Right kidney (tissue), 1 donor: ENCODE data around the gene GPR162.

ENCODE experiments used
- DNase-seq: peaks from one replicate; pipeline ENCODE4 v3.0.0-alpha.2; 2016

Gene GPR162

DNA sequence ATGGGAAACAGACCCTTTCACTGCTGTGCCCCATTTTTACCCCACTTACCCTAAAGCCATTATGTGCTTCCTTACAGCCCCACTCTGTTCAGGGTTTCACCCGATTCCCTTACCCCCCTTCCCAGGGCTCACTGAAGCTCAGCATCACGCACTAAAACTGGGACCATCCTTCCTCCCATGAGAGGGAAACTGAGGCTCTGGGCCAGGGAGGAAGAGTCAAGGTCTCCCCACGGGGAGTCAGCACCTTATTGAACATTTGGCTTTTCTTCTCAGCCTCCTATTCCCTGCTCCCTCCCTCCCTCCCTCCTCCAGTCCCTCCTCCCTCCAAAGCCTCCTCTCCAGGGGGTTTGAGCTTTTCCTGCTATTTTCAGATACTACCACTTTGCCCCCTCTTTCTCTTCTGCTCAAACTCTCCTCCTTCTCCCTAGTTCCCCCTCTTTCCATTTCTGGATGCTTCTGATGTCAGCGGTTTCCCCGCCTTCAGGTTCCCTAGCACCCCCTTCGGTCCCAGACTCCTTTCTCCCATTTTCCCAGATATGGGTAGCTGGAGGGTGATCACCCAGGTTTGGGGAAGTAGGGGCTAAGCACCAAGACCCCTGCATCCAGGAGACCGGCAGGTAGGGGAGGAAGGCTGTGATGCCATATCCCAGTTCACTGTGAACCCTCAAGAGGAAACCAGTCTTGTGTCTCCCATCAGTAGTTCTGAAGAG lies 960 bp downstream of the GPR162 start:
- DNase-seq = no peak

GRCh38 chr12:6823182-6824084 lies 1.8 kb downstream of the GPR162 start:
- DNase-seq = peak; percentile 33

DNA sequence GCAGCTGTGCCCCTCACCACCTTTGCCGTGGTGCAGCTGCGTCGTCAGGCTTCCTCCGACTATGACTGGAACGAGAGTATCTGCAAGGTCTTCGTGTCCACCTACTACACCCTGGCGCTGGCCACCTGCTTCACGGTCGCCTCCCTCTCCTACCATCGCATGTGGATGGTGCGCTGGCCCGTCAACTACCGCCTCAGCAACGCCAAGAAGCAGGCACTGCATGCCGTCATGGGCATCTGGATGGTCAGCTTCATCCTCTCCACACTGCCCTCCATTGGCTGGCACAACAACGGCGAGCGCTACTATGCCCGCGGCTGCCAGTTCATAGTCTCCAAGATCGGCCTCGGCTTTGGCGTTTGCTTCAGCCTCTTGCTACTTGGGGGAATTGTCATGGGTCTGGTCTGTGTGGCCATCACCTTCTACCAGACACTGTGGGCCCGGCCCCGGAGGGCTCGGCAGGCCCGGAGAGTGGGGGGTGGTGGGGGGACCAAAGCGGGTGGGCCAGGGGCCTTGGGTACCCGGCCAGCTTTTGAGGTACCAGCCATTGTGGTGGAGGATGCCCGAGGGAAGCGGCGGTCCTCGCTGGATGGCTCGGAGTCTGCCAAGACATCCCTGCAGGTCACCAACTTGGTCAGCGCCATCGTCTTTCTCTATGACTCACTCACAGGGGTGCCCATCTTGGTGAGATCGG lies 2.6 kb downstream of the GPR162 start:
- no peak for DNase-seq

DNA sequence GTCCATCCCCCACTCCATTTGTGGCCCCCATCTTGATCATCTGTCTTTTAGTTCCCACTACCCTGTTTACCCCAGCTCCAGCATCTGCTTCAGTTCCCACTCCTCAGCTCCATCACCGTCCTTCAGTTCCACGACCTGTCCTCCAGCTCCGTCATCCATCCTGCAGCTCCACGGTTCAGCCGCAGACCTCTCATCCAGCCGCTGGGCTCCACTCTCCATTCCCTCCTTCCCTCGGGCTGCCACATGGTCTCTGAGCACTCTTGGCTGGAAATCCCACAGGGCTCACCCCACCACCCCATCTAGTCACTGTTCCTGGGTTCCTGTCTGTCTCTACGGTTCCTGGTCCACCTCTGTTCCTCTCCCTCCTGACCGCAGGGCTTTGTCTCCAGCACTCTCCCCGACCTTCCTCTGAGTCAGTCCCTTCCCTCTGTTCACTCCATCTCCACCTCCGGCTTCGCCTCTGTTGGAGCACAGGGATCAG lies 3.3 kb downstream of the GPR162 start:
- no peak for DNase-seq

DNA sequence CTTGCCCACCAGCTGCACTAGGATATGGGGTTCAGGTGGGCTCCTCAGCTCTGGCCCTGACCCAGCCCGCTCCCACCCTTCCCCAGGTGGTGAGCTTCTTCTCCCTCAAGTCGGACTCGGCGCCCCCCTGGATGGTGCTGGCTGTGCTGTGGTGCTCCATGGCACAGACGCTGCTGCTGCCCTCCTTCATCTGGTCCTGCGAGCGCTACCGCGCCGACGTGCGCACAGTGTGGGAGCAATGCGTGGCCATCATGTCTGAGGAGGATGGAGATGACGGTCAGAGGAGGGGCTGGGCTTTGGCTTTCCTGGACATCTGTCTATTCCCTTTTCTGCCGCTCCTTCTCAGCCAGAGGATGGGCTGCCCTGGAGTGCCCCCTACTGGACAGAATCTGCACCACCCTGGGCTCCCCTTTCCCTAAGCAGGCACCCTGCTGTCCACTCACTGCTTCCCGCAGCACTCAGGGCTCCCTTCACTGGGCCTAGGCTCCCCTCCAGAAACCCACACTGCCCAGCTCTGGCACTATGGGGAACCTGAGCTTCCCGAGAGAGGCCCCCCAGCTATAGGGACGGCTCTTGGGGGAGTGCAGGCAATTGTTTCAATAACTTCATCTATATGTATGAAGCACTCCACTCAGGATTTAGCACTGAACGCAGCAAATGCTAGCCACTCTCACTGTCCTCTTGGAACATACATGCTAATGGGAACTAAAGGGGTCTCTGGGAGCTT lies 3.9 kb downstream of the GPR162 start:
- DNase-seq = peak; percentile 80

DNA sequence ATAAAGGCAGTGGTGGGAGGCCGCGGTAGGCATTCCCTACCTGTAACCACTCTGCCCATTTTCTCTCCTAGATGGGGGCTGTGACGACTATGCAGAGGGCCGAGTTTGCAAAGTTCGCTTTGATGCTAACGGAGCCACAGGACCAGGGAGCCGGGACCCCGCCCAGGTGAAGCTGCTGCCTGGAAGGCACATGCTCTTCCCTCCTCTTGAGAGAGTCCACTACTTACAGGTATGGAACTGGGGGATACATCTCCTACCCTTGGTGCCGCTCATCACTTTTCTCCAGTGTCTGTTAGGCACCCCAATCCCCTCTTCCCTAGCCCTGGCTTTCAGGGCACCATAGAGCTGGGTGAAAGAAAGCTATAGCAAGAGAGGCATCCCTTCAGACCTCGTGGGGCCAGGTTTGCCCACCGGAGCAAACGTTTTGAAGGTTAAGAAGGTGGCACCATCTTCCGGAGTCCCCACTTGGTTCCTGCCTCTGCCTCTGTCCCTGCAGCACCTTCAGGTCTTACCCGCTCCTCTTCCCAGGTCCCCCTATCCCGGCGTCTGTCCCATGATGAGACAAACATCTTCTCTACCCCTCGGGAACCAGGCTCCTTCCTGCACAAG lies 4.6 kb downstream of the GPR162 start:
- no peak for DNase-seq

DNA sequence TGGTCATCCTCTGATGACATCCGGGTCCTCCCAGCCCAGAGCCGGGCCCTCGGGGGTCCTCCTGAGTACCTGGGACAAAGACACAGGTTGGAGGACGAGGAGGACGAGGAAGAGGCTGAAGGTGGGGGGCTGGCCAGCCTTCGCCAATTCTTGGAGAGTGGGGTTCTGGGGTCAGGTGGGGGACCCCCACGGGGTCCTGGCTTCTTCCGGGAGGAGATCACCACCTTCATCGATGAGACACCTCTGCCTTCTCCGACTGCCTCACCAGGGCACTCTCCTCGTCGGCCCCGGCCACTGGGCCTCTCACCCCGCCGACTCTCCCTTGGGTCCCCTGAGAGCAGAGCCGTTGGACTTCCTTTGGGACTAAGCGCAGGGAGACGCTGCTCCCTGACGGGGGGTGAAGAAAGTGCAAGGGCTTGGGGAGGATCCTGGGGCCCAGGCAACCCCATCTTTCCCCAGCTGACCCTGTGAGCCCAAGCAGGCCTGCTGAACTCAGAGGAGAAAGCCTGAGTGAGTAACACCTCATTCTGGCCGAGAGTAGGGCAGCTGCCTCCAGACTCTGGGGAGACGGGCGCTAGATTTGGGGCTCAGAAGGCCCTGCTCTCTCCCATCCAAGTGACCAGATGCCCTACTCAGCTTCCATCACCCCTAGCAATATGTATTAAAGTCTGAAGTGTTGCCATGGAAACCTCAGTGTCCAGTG lies 5.3 kb downstream of the GPR162 start:
- no peak for DNase-seq

DNA sequence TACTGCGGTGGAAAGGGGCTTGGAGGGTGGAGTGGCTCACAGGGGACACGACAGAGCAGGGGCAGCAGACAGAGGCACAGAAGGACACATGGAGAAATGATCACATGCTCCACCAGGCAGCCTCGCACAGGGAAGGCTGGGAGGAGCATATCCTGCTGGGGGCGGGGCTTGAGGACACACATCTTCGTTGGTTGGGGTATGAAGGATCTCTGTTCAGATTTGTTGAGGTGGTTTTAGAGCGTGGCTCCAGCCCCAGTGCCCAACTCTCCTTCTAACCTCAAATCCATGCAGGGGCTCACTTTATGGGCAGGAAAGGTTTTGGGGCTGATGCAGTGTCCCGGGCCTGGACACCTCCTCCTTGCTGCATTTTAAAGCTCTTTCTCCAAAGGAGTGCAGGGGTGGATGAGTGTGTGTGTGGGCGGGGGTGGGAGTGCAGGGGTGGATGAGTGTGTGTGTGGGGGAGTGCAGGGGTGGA lies 5.9 kb downstream of the GPR162 start:
- DNase-seq = peak; percentile 79

GRCh38 chr12:6827982-6828780 lies 6.6 kb downstream of the GPR162 start, which contains the start of gene P3H3:
Gene P3H3 (plus strand): TSS chr12:6828407. CDS start chr12:6828441, 34 bp downstream.
- DNase-seq = peak; percentile 84

- DNase-seq = peak; percentile 85
Observed at GRCh38 chr12:6828781-6829535, 7.3 kb downstream of the GPR162 start.

DNA sequence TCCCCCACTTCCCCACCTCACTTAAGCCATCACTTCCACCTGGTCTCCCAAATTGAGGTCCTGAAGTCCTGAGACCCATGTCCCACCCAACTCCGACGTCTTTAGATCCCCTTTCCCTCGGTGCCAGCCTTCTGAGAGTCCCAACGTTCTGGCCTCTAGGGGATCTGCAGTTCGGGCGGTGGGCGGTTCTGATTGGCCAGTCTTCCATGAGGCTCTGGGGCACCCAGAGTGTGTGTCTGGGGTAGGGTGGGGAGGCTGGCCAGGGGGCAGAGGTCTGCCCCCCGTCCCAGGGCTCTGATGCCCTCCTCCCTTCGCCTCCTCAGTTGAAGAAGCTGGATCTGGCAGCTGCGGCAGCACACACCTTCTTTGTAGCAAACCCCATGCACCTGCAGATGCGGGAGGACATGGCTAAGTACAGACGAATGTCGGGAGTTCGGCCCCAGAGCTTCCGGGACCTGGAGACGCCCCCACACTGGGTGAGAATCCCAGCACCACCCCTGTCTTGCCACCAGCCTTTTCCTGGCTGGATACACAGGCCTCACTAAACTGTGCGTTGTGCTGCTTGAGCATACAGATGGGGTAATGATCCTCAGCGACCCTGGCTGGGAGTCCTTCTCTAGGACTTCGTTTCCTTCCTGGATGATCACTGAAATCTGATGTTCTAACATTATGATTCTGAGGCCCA lies 8.1 kb downstream of the GPR162 start:
- DNase-seq = no peak

- DNase-seq = no peak
Observed at GRCh38 chr12:6830286-6830890, 8.8 kb downstream of the GPR162 start.

- no peak for DNase-seq
Observed at GRCh38 chr12:6830999-6831398, 9.4 kb downstream of the GPR162 start.

DNA sequence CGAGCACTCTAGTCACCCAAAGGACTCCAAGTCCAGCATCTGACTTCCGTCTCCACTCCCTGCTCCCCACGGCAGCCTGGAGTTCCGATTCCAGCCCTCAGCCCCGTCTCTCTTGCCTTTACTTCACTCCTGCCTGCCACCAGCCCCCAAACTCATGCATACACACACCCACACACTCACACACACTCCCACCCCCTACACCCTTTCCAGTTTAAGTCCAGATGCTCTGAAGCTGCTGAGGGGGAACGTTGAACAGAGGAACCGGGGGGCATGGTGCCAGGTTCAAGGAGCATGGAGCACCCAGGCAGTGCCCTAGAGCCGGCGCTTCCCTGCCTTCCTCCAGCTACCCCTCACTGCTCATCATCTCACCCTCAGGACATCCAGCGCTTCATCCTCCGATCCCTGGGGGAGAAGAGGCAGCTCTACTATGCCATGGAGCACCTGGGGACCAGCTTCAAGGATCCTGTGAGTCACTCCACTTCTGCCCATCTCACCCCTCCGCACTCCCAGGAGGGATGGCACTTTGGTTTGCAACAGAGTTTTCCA lies 9.9 kb downstream of the GPR162 start:
- DNase-seq = no peak

DNA sequence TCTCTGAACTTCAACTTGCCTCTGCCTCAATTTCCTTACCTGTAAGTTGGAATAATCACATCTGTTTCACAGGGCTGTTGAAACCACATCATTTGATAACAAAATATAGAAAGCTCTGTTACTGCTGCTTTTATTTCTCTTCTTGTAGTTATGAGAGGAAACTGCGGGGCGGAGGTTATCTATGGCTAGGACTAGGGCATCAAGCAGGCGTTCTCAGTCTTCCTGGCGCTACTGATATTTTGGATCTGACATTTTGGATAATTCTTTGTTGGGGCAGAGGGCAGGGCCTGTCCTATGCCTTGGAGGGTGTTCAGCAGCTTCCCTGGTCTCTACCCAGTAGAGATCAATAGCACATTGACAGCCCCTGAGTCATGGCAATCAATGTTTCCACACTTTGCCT lies 10.5 kb downstream of the GPR162 start:
- DNase-seq = no peak

DNA sequence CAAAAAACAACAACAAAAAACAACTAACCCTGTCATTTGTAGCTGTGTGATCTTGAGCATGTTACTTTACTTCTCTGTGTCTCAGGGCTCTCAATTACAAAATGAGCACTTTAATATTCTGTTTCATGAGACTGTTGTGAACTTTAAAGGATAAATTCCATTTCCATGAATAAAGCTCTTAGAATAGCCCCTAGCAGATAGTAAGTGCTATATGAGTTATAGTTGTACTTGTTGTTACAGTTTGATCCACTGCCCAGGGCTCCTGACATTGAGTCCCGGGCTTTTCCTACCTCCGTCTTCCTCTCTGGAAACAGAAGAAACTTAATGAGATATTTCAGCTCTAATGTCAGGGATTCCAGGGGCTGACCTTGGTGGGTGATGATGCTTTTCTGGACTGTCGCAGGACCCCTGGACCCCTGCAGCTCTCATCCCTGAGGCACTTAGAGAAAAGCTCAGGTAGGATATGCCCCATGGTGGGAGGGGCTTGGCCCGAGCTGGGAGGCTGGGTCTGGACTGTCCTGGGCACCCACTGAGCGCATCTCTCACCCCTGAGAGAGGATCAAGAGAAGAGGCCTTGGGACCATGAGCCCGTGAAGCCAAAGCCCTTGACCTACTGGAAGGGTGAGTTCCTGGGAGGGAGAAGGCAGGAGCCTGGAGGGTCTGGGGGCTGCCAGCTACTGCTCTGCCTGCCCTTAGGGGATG lies 11.7 kb downstream of the GPR162 start:
- DNase-seq = no peak

GRCh38 chr12:6834254-6834653 lies 12.6 kb downstream of the GPR162 start:
- no peak for DNase-seq
